ENCODE results near the gene FKBP2. TPM values are rescaled to one million over a fixed set of nuclear protein-coding genes. Genes with fewer than 3 reads are reported as not detected.
A peak's percentile ranks its signal among the peaks of the same experiment; 100 is the strongest.

The FKBP2 gene
- total RNA-seq, 1 donor from 2014 or later: 41.5 TPM

DNA sequence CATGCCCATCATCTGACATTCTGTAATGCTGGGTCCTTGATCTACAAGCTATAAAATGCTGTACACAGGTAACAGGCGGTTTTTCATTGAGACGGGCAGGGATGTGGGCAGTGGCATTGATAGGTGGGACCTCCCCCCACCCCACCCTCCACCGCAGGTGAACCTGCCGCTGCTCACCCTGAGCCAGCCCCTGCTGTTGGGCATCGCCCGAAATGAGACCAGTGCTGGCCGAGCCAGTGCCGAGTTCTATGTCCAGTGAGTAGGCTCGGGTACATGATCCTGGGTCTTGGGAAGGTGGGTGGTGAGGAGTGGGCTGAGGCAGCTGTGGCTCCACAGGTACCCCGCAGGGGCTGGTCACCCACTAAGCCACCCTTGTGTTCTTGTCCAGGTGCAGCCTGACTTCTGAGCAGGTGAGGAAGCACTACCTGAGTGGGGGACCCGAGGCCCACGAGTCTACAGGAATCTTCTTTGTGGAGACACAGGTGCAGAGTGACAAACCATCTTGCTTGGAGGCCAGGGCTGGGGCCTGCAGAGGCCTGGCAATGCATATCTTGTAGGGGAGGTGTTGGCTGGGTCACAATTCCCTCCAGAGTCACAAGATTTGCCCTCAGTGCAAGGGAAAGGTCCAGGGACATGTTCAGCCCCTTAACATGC, 11.7 kb upstream of the FKBP2 start:
- TF ChIP-seq, protein P1, sequence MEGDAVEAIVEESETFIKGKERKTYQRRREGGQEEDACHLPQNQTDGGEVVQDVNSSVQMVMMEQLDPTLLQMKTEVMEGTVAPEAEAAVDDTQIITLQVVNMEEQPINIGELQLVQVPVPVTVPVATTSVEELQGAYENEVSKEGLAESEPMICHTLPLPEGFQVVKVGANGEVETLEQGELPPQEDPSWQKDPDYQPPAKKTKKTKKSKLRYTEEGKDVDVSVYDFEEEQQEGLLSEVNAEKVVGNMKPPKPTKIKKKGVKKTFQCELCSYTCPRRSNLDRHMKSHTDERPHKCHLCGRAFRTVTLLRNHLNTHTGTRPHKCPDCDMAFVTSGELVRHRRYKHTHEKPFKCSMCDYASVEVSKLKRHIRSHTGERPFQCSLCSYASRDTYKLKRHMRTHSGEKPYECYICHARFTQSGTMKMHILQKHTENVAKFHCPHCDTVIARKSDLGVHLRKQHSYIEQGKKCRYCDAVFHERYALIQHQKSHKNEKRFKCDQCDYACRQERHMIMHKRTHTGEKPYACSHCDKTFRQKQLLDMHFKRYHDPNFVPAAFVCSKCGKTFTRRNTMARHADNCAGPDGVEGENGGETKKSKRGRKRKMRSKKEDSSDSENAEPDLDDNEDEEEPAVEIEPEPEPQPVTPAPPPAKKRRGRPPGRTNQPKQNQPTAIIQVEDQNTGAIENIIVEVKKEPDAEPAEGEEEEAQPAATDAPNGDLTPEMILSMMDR (IDR thresholded peaks at IDR 0.05; ENCODE audit: insufficient read depth, low read depth, low read length): no peak
- no peak for TF ChIP-seq EZH2 (IDR thresholded peaks at IDR 0.05; ENCODE audit: insufficient read depth, low read length)
- H3K4me2 ChIP-seq (ENCODE audit: low read length): peak overlapping the region; percentile 100
- H3K27ac ChIP-seq (ENCODE audit: low read depth, low read length): no peak overlapping the region
- no peaks in the 10 kb centered on the region for H3K9me3 Mint-ChIP-seq (ENCODE audit: unreplicated experiment)
- no peaks in the 10 kb centered on the region for H3K9me3 ChIP-seq (ENCODE audit: insufficient read depth, low read depth, low read length)
- H3K27me3 ChIP-seq (ENCODE audit: insufficient read depth, low read length): no peaks in the 10 kb centered on the region
- no peak overlapping the region for H3K4me3 ChIP-seq (ENCODE audit: insufficient read depth, low read depth, low read length)
- peak overlapping the region; percentile 53 for H3K27ac Mint-ChIP-seq (ENCODE audit: unreplicated experiment)
- H3K4me1 Mint-ChIP-seq (ENCODE audit: low read depth, unreplicated experiment): peaks cover 11% of the 10 kb centered on the region
- no peaks in the 10 kb centered on the region for H3K36me3 Mint-ChIP-seq (ENCODE audit: low read depth, unreplicated experiment)
- peaks cover 3% of the 10 kb centered on the region for H4K20me1 ChIP-seq (ENCODE audit: insufficient read depth, low read length)
- H2AFZ ChIP-seq (ENCODE audit: low read depth, low read length): no peak overlapping the region
- peaks cover 34% of the 10 kb centered on the region for H3K4me1 ChIP-seq (ENCODE audit: insufficient read depth, low read length)
- peak overlapping the region; percentile 85 for H3K9ac ChIP-seq (ENCODE audit: low read length)
- peak overlapping the region; percentile 69 for H3K4me3 Mint-ChIP-seq (ENCODE audit: unreplicated experiment)
- H3K36me3 ChIP-seq (ENCODE audit: insufficient read depth, low read length): no peaks in the 10 kb centered on the region
- FAIRE-seq (no peak), DNase-seq (ENCODE audit: low read depth) (no peak)
- peaks cover 32% of the 10 kb centered on the region for H3K79me2 ChIP-seq (ENCODE audit: insufficient read depth, low read length)
- H3K27me3 Mint-ChIP-seq (ENCODE audit: low read depth, unreplicated experiment): no peaks in the 10 kb centered on the region

DNA sequence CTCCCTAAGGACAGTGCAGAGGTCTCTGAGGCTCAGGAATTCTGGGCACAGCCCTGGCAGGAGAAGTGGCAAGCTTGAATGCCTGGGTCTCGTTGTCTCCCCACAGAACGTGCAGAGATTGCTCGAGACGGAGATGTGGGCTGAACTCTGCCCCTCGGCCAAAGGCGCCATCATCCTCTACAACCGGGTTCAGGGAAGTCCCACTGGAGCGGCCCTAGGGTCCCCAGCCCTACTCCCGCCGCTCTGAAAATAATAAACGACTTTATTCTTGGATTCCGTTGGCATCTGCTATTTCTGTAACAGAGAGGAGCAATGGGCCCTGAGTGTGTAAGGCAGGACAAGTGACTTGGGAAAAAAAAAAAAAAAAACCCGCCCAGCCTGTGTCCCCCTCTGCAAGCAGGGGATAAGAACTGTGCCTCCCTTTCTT, 11.1 kb upstream of the FKBP2 start:
- peak overlapping the region; percentile 85 for H3K9ac ChIP-seq (ENCODE audit: low read length)
- H4K20me1 ChIP-seq (ENCODE audit: insufficient read depth, low read length): peaks cover 3% of the 10 kb centered on the region
- no peaks in the 10 kb centered on the region for H3K27me3 ChIP-seq (ENCODE audit: insufficient read depth, low read length)
- peaks cover 31% of the 10 kb centered on the region for H3K4me1 ChIP-seq (ENCODE audit: insufficient read depth, low read length)
- Mint-ChIP-seq H3K36me3 (ENCODE audit: low read depth, unreplicated experiment) (no peaks in the 10 kb centered on the region), H3K27me3 (ENCODE audit: low read depth, unreplicated experiment) (no peaks in the 10 kb centered on the region), H3K4me1 (ENCODE audit: low read depth, unreplicated experiment) (peaks cover 11% of the 10 kb centered on the region), H3K4me3 (ENCODE audit: unreplicated experiment) (peak overlapping the region; percentile 85), H3K9me3 (ENCODE audit: unreplicated experiment) (no peaks in the 10 kb centered on the region), H3K27ac (ENCODE audit: unreplicated experiment) (peak overlapping the region; percentile 53)
- no peak overlapping the region for H3K27ac ChIP-seq (ENCODE audit: low read depth, low read length)
- no peaks in the 10 kb centered on the region for H3K36me3 ChIP-seq (ENCODE audit: insufficient read depth, low read length)
- TF ChIP-seq, protein P1 (IDR thresholded peaks at IDR 0.05; ENCODE audit: insufficient read depth, low read depth, low read length): no peak
- TF ChIP-seq EZH2 (IDR thresholded peaks at IDR 0.05; ENCODE audit: insufficient read depth, low read length): no peak
- H3K4me2 ChIP-seq (ENCODE audit: low read length): peak overlapping the region; percentile 100
- H3K9me3 ChIP-seq (ENCODE audit: insufficient read depth, low read depth, low read length): no peaks in the 10 kb centered on the region
- FAIRE-seq: no peak
- peaks cover 32% of the 10 kb centered on the region for H3K79me2 ChIP-seq (ENCODE audit: insufficient read depth, low read length)
- H2AFZ ChIP-seq (ENCODE audit: low read depth, low read length): peak overlapping the region; percentile 57
- no peak for DNase-seq (ENCODE audit: low read depth)
- peak overlapping the region; percentile 74 for H3K4me3 ChIP-seq (ENCODE audit: insufficient read depth, low read depth, low read length)
